ENCODE results near the gene MMP24.

Gene MMP24

DNA sequence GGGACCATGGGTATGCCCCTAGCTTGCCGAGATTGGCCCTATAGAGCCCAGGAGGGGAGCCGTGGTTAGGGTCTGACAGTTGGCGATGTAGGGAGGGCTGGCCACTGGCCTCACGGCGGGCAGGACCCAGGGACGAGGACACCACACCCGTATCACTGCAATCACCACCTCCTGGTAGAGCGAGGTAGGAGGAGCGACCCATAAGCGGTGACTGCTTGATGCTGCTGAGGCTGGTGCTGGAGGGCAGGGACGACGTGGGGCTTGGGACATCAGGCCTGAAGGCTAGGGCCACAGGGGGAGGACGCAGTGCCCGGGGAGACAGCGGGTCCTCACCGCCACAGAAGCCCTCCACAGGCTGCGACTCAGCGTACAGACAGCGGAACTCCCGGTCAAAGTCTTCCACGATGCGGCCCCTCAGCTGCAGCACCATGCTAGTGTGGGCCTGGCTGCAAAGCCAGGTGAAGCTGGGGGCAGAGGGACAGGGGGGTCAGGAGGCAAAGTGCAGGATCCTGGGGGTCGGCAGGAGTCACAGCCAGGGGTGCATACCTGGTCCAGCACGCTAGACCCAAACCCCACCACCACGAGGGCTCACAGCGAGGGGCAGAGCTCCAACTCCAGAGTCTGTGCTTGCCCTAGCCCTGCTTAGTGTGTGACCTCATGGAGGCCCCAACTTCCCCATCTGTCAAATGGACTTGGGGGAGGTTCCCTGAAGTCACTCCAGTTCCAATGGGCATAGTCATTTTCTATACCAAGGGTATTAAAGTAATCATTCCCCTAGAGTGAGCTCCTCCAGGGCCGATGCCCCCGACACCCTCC lies 61.2 kb downstream of the MMP24 start:
- Histone ChIP-seq H3K27ac (ENCODE audit: low read depth, low read length, severe bottlenecking) (no peak overlapping the region), H3K9me3 (ENCODE audit: control insufficient read depth, low read length) (no peaks in the 10 kb centered on the region), H3K36me3 (ENCODE audit: control insufficient read depth, insufficient read depth, low read length) (peaks cover 9% of the 10 kb centered on the region), H3K4me3 (ENCODE audit: extremely low read depth, insufficient read depth, low read length, poor library complexity, severe bottlenecking) (no peak overlapping the region), H3K4me1 (ENCODE audit: control insufficient read depth, insufficient read depth, low read length, poor library complexity, severe bottlenecking) (peaks cover 7% of the 10 kb centered on the region)
- 94 to 95% methylated on average over 21 to 24 of the region's 28 CpGs for WGBS, 2 experiments (ENCODE audit: insufficient coverage in 2 of 2)

DNA sequence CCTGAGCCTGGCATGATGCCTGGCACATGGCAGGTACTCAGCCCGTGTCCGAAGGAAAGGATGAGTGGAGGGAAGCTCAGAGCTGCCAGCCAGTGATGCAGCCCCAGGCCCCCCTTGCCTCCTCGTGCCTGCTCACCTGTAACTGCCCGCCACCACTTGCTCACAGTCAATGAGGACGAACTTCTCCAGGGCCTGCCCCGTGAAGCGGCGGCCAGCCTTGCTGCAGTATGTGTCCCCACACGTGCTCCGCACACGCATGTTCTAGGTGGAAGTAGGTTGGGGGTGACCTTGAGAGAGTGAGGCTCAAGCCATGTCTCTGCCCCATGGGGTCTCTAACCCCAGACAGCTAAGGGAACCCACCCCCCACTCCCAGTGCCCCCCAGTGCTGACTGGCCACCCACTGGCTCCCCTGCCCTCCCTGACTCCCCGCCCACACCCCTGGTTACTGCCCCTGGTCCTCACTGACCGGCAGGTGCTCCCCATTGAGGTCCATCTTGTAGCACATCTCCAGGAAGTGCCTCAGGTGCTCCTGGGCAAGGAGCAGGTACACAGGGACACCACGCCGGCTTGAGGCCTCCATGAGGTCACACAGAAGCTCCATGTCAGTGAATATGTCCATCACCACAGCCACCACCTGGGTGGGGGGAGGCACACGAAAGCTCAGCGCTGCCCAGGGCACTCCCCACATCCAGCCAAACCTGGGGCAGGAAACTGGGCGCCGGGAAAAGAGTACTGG lies 62.0 kb downstream of the MMP24 start:
- no peaks in the 10 kb centered on the region for H3K9me3 ChIP-seq (ENCODE audit: control insufficient read depth, low read length)
- H3K4me1 ChIP-seq (ENCODE audit: control insufficient read depth, insufficient read depth, low read length, poor library complexity, severe bottlenecking), result peaks cover 2% of the 10 kb centered on the region
- H3K4me3 ChIP-seq (ENCODE audit: extremely low read depth, insufficient read depth, low read length, poor library complexity, severe bottlenecking), result no peak overlapping the region
- no peak overlapping the region for H3K27ac ChIP-seq (ENCODE audit: low read depth, low read length, severe bottlenecking)
- 89 to 90% methylated on average over 13 to 15 of the region's 19 CpGs for WGBS, 2 experiments (ENCODE audit: insufficient coverage in 2 of 2)
- H3K36me3 ChIP-seq (ENCODE audit: control insufficient read depth, insufficient read depth, low read length), result peaks cover under 1% of the 10 kb centered on the region

DNA sequence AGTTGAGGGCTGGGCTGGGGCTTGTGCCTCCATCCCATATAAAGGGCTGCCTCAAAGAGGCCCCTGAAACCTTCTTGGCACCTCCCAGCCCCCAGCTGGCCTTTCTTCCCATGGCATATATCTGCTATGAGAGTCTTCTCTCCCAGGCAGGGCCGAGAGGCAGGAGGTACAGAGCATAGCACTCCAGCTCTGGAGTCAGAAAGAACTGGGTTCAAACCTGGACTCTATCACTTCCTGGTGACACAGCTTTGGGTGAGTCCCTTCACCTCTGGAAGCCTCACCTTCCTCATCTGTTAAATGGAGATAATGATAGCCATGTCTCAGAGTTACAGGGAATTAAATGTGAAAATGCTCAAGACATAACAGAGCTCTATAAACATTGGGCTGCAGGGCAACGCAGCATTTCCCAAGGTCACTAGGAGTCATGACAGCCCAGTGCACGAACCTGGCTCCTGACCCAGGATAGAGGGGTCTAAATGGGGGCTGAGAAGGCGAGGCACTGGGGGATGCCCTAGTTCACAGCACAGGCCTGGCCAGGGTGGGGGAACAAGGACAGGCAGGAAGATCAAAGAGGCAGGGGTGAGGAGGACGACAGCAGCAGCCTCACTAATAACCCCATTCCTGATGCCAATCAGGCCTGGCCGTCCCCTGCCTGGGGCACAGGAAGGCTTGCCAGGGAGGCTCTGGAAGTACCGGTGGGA lies 63.8 kb downstream of the MMP24 start:
- 79 to 82% methylated on average over 6 to 7 of the region's 7 CpGs for WGBS, 2 experiments (ENCODE audit: insufficient coverage in 2 of 2)
- no peak overlapping the region for H3K27ac ChIP-seq (ENCODE audit: low read depth, low read length, severe bottlenecking)
- H3K4me1 ChIP-seq (ENCODE audit: control insufficient read depth, insufficient read depth, low read length, poor library complexity, severe bottlenecking), result no peaks in the 10 kb centered on the region
- no peaks in the 10 kb centered on the region for H3K36me3 ChIP-seq (ENCODE audit: control insufficient read depth, insufficient read depth, low read length)
- H3K9me3 ChIP-seq (ENCODE audit: control insufficient read depth, low read length), result no peaks in the 10 kb centered on the region
- no peak overlapping the region for H3K4me3 ChIP-seq (ENCODE audit: extremely low read depth, insufficient read depth, low read length, poor library complexity, severe bottlenecking)

DNA sequence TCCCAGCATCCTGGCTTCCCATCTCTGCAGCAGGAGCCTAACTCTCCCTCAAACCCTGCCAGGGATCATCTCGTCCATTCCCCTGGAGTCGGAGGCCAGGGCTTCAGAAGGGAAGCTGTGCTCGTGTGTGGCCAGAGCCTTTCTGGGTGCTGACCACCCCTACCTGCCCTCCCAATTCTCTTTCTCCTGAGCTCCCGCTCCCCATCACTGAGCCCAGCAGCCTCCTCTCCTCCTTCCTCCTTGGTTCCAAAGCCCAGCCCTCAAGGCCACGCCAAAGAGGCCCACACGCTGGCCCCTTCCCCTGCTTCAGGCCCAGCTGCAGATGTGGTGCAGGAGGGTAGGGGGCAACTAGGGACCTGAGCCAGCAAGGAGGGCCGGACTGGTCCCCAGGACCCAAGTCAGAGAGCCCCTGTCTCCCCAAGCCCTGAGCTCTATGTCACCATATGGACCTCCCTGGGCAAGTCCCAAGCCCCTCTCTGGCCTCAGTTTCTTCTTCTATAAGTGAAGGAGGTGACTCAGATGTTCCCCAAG lies 64.5 kb downstream of the MMP24 start:
- H3K4me3 ChIP-seq (ENCODE audit: extremely low read depth, insufficient read depth, low read length, poor library complexity, severe bottlenecking), result no peak overlapping the region
- 86 to 92% methylated on average over 4 to 5 of the region's 7 CpGs for WGBS, 2 experiments (ENCODE audit: insufficient coverage in 2 of 2)
- H3K4me1 ChIP-seq (ENCODE audit: control insufficient read depth, insufficient read depth, low read length, poor library complexity, severe bottlenecking), result no peaks in the 10 kb centered on the region
- no peaks in the 10 kb centered on the region for H3K9me3 ChIP-seq (ENCODE audit: control insufficient read depth, low read length)
- no peak overlapping the region for H3K27ac ChIP-seq (ENCODE audit: low read depth, low read length, severe bottlenecking)
- no peaks in the 10 kb centered on the region for H3K36me3 ChIP-seq (ENCODE audit: control insufficient read depth, insufficient read depth, low read length)

DNA sequence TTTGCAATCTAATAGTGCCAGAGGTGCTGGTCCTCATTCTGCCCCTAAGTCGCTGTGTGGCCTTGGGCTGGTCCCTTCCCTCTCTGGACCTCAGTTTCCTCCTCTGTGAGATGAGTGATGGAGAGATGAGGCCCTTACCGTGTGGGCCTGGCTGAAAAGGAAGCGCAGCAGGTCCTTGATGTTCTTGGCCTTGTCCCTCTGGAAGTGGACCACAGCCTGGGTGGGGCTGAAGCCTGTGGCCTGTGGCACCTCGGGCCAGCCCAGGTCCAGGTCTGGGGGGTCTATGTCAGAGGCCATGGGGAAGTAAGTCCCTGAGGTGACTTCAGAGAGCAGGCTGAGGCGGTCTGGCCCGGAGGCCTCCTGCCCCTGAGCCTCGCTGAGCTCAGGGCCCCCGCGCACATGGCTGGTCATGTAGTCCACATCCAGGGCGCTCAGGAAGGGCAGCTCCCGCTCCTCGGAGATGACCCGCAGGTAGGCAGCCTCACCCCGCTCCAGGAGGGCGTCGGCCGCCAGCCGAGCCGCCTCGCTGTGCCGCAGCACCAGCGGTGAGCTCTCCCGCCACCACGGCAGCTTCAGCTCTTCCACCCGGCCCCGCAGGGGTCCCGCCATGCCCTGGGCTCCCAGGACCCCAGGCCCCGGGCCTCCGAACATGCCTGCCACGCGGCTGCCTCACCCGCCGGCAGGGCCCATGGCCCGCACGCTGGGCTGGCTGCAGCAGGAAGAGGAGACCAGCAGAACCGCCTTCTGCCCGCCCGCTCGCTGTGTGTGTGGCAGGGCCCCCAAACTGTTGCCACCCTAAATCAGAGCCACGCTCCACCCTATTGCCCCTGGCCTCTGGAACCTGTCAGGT lies 65.4 kb downstream of the MMP24 start, which contains the start of gene FAM83C:
FAM83C (minus strand) TSS at position 772 of the 850 bp plus-strand sequence; CDS start at position 651, 121 bp downstream.
- WGBS, 2 experiments (ENCODE audit: insufficient coverage in 2 of 2), result 92 to 93% methylated on average over 16 to 37 of the region's 40 CpGs
- Histone ChIP-seq H3K4me3 (ENCODE audit: extremely low read depth, insufficient read depth, low read length, poor library complexity, severe bottlenecking) (no peak within 1 kb of the TSS), H3K4me1 (ENCODE audit: control insufficient read depth, insufficient read depth, low read length, poor library complexity, severe bottlenecking) (no peaks in the 10 kb centered on the region), H3K9me3 (ENCODE audit: control insufficient read depth, low read length) (no peaks in the 10 kb centered on the region), H3K27ac (ENCODE audit: low read depth, low read length, severe bottlenecking) (no peak within 1 kb of the TSS), H3K36me3 (ENCODE audit: control insufficient read depth, insufficient read depth, low read length) (no peaks in the 10 kb centered on the region)

DNA sequence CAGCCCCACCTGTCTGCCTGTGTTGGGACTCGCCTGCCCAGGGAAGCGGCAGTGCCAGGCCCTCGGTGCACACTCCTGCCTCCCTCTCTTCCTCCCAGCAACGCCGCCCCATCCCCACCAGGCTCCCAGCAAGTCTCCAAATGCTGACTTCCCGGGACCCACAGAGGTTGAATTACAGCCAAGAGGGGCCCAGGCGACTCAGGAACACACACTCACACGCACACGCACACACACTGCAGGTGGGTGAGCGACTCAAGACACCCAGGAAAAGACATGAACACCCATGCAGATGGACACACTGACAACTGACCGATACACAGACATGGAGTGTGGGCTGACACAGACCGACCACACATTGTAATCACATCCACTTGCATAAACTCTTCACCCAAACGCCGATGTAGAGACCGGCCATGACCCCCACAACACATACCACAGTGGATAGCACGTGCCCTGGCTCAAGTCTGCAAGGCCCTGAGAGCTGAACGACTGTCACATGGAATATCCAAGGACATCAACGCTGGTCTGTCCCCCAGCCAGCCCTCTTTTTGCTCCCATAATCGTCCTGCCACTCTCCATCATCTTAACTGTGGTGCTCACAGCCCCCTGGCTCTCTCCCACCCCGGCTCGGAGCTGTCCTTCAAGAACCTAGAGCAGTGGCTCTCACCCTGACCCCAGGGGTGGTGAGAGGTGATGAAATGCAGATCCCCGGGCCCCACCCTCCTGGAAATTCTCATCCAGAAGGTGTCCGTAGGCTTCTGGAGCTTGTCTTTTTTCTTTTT lies 66.2 kb downstream of the MMP24 start:
- H3K9me3 ChIP-seq (ENCODE audit: control insufficient read depth, low read length), result no peaks in the 10 kb centered on the region
- H3K36me3 ChIP-seq (ENCODE audit: control insufficient read depth, insufficient read depth, low read length), result no peaks in the 10 kb centered on the region
- no peaks in the 10 kb centered on the region for H3K4me1 ChIP-seq (ENCODE audit: control insufficient read depth, insufficient read depth, low read length, poor library complexity, severe bottlenecking)
- H3K27ac ChIP-seq (ENCODE audit: low read depth, low read length, severe bottlenecking), result no peak overlapping the region
- WGBS, 2 experiments (ENCODE audit: insufficient coverage in 2 of 2), result 86 to 88% methylated on average over 12 to 19 of the region's 23 CpGs
- no peak overlapping the region for H3K4me3 ChIP-seq (ENCODE audit: extremely low read depth, insufficient read depth, low read length, poor library complexity, severe bottlenecking)

GRCh38 chr20:35293303-35294292 lies 67.1 kb downstream of the MMP24 start:
- Histone ChIP-seq H3K4me1 (ENCODE audit: control insufficient read depth, insufficient read depth, low read length, poor library complexity, severe bottlenecking) (no peaks in the 10 kb centered on the region), H3K36me3 (ENCODE audit: control insufficient read depth, insufficient read depth, low read length) (no peaks in the 10 kb centered on the region), H3K9me3 (ENCODE audit: control insufficient read depth, low read length) (no peaks in the 10 kb centered on the region), H3K4me3 (ENCODE audit: extremely low read depth, insufficient read depth, low read length, poor library complexity, severe bottlenecking) (no peak overlapping the region), H3K27ac (ENCODE audit: low read depth, low read length, severe bottlenecking) (no peak overlapping the region)
- WGBS, 2 experiments (ENCODE audit: insufficient coverage in 2 of 2), result 97 to 98% methylated on average over 12 to 16 of the region's 19 CpGs

DNA sequence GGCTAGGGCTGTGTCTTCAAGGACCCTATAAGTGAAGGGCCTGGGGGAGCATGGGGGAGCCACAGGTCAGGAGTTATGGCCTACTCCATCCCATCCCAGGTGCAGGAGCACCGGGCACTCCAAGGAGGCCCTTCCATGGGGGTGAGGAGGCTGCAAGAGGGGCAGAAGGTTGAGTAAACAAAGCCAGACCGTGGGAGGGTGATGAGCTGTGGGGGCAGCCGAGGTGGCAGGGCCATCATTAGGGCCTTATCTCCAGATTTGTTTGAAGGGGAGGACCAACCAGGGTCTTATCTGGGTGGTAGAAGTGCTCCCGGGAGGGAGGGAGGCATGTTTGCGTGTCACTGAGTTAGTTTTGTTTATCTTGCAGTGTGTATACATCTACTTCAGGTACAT lies 67.8 kb downstream of the MMP24 start:
- no peaks in the 10 kb centered on the region for H3K36me3 ChIP-seq (ENCODE audit: control insufficient read depth, insufficient read depth, low read length)
- H3K9me3 ChIP-seq (ENCODE audit: control insufficient read depth, low read length), result no peaks in the 10 kb centered on the region
- H3K4me3 ChIP-seq (ENCODE audit: extremely low read depth, insufficient read depth, low read length, poor library complexity, severe bottlenecking), result no peak overlapping the region
- no peak overlapping the region for H3K27ac ChIP-seq (ENCODE audit: low read depth, low read length, severe bottlenecking)
- WGBS, 2 experiments (ENCODE audit: insufficient coverage in 2 of 2), result 77 to 79% methylated on average over 3 of the region's 5 CpGs
- H3K4me1 ChIP-seq (ENCODE audit: control insufficient read depth, insufficient read depth, low read length, poor library complexity, severe bottlenecking), result no peaks in the 10 kb centered on the region

DNA sequence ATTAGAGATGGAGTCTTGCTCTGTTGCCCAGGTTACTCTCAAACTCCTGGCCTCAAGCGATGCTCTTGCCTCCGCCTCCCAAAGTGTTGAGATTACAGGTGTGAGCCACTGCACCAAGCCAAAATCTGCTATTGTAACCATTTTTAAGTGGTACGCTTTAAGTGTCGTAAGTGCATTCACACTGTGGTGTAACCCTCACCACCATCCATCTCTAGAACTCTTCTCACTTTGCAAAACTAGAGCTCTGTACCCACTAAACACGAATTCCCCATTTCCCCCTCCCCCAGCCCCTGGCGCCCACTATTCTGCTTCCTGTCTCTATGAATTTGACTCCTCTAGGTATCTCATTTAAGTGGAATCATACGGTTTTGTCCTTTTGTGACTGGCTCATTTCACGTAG lies 68.6 kb downstream of the MMP24 start:
- Histone ChIP-seq H3K36me3 (ENCODE audit: control insufficient read depth, insufficient read depth, low read length) (no peaks in the 10 kb centered on the region), H3K4me1 (ENCODE audit: control insufficient read depth, insufficient read depth, low read length, poor library complexity, severe bottlenecking) (no peaks in the 10 kb centered on the region), H3K4me3 (ENCODE audit: extremely low read depth, insufficient read depth, low read length, poor library complexity, severe bottlenecking) (no peak overlapping the region), H3K27ac (ENCODE audit: low read depth, low read length, severe bottlenecking) (no peak overlapping the region), H3K9me3 (ENCODE audit: control insufficient read depth, low read length) (no peaks in the 10 kb centered on the region)
- WGBS, 2 experiments (ENCODE audit: insufficient coverage in 2 of 2), result 88 to 94% methylated on average over 6 to 7 of the region's 8 CpGs
